Measurements from ENCODE around the gene TMEM150B.

Gene TMEM150B

DNA sequence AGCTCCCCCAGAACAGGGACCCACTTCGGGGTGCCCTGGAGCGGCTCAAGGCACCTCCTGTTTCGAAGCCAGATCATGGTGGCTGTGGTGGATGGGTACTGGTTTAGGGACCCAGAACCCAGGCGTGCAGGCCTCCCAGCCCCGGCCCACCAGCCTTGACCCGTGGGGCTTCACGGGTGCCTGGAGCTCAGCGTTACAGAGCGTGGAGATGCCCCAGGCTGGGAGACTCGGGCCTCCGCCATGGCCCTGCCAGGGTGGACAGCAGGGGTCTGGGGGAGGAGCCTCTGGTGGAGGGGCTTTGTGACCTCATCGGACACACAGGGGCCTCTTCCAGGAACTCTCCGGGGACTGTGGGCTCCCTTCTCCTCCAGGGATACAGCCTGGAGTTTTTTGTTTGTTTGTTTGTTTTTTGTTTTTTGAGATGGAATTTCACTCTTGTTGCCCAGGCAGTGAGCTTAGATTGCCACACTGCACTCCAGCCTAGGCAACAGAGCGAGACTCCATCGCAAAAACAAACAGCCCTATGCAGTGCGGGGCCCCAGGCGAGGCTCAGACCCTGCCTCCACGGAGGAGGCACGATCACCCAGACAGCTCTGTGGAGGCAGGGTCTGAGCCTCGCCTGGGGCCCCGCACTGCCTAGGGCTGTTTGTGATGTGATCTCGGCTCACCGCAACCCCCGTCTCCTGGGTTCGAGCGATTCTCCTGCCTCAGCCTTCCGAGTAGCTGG, 38.0 kb upstream of the TMEM150B start, which contains the start of gene GARIN5B:
Gene GARIN5B, minus strand, starts transcription at position 271 of the 727 bp plus-strand sequence. Its CDS starts 194 bp downstream, at position 77.
- no peak for DNase-seq
- Histone ChIP-seq H3K4me1 (no peaks in the 10 kb centered on the region; the same call in 1 of the 2 replicates), H3K4me3 (ENCODE audit: low read depth, low read length) (no peak within 1 kb of the TSS), H3K27me3 (no peaks in the 10 kb centered on the region), H3K36me3 (no peaks in the 10 kb centered on the region), H3K9me3 (no peaks in the 10 kb centered on the region)
- TF ChIP-seq CTCF (IDR thresholded peaks at IDR 0.05; ENCODE audit: low read depth, low read length): no peak

- H3K4me1 ChIP-seq: no peaks in the 10 kb centered on the region; the same call in 1 of the 2 replicates
- no peak for TF ChIP-seq CTCF (IDR thresholded peaks at IDR 0.05; ENCODE audit: low read depth, low read length)
- no peak for DNase-seq
- no peaks in the 10 kb centered on the region for H3K36me3 ChIP-seq
- H3K9me3 ChIP-seq: no peaks in the 10 kb centered on the region
- H3K4me3 ChIP-seq (ENCODE audit: low read depth, low read length): no peak overlapping the region
- no peaks in the 10 kb centered on the region for H3K27me3 ChIP-seq
Measured at GRCh38 chr19:55362174-55362989, 37.2 kb upstream of the TMEM150B start.

GRCh38 chr19:55360902-55361301, 35.8 kb upstream of the TMEM150B start:
- H3K9me3 ChIP-seq: no peaks in the 10 kb centered on the region
- no peaks in the 10 kb centered on the region for H3K36me3 ChIP-seq
- no peaks in the 10 kb centered on the region; the same call in 1 of the 2 replicates for H3K4me1 ChIP-seq
- DNase-seq: no peak
- TF ChIP-seq CTCF (IDR thresholded peaks at IDR 0.05; ENCODE audit: low read depth, low read length): no peak
- H3K27me3 ChIP-seq: peaks cover 4% of the 10 kb centered on the region
- no peak overlapping the region for H3K4me3 ChIP-seq (ENCODE audit: low read depth, low read length)

- no peaks in the 10 kb centered on the region; the same call in 1 of the 2 replicates for H3K4me1 ChIP-seq
Measured at GRCh38 chr19:55358943-55359908, 34.1 kb upstream of the TMEM150B start.

DNA sequence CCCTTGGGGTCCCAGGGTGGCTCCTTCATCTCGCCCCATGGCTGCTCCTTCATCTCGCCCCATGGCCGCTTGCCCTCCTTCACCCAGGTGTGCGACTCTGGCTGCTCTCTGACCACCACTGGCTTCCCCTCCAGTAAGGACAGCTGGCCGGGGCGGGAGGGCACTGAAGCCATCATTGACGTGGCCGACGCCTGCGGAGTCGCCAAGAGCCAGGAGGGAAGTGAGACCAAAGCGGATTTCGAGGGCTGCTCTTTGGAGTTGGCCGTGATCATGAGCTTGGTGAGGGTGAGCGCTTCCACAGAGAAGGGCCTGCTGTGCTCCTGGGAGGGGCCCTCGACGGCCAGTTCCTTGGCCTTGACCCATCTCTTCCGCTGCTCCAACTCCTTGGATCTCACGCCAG, 33.4 kb upstream of the TMEM150B start:
- TF ChIP-seq CTCF (IDR thresholded peaks at IDR 0.05; ENCODE audit: low read depth, low read length): no peak
- Histone ChIP-seq H3K4me1 (no peaks in the 10 kb centered on the region; the same call in 1 of the 2 replicates), H3K27me3 (peaks cover 18% of the 10 kb centered on the region), H3K4me3 (ENCODE audit: low read depth, low read length) (no peak overlapping the region), H3K36me3 (no peaks in the 10 kb centered on the region), H3K9me3 (no peaks in the 10 kb centered on the region)
- DNase-seq: no peak

More at GRCh38 chr19:55358943-55359908, 34.1 kb upstream of the TMEM150B start:
- Histone ChIP-seq H3K9me3 (no peaks in the 10 kb centered on the region), H3K36me3 (no peaks in the 10 kb centered on the region), H3K4me3 (ENCODE audit: low read depth, low read length) (no peak overlapping the region), H3K27me3 (peaks cover 15% of the 10 kb centered on the region)
- TF ChIP-seq CTCF (IDR thresholded peaks at IDR 0.05; ENCODE audit: low read depth, low read length): no peak
- DNase-seq: peak; percentile 67
